Ovary (tissue), 9 donors: Measurements from ENCODE around the gene STXBP1. TPM values are rescaled to one million over a fixed set of nuclear protein-coding genes. Genes with fewer than 3 reads are reported as not detected.
A peak's percentile ranks its signal among the peaks of the same experiment; 100 is the strongest.

Experiments used
- DNase-seq, 5 donors: peaks; one replicate each; pipeline ENCODE4 v3.0.0-alpha.2; 2019 to 2020
- H3K27ac ChIP-seq, 2 donors: fragments of 200-600 bp; one replicate each; pipeline versions ENCODE4 v1.5.1 to v1.8.0; 2019 to 2022
- H3K27me3 ChIP-seq: fragments of 200-600 bp; one replicate; pipeline ENCODE4 v1.8.0; 2022
- H3K36me3 ChIP-seq: fragments of 200-600 bp; sonication (generic); one replicate; pipeline ENCODE4 v1.5.1; 2019
- H3K4me1 ChIP-seq: one replicate; pipeline ENCODE4 v1.8.1; 2013; ENCODE audit warnings: mild to moderate bottlenecking, moderate library complexity; ENCODE audit not compliant: insufficient read depth
- H3K4me3 ChIP-seq: fragments of 200-600 bp; sonication (generic); one replicate; pipeline ENCODE4 v1.5.1; 2017
- H3K9me3 ChIP-seq, 2 donors: fragments of 200-600 bp in 1 of 2; sonication (generic) in 1 of 2; one replicate each; pipeline versions ENCODE4 v1.5.1 to v1.8.1; 2013 to 2019; ENCODE audit warnings: mild to moderate bottlenecking in 1 of 2, moderate library complexity in 1 of 2
- CTCF ChIP-seq, 3 donors: fragments of 450-650 bp in 2 of 3; fragments of 200-600 bp in 1 of 3; IDR thresholded peaks; one replicate each; pipeline versions ENCODE4 v1.5.1 to v1.8.0; 2016 to 2022; ENCODE audit warnings: antibody characterized with exemption in 3 of 3, mild to moderate bottlenecking in 1 of 3
- EP300 ChIP-seq: sonication (generic); formaldehyde crosslinking; IDR thresholded peaks from one replicate; pipeline ENCODE4 v1.6.1; 2017; ENCODE audit warnings: antibody characterized with exemption
- POLR2A ChIP-seq: fragments of 450-650 bp; IDR thresholded peaks from one replicate; pipeline ENCODE4 v1.6.1; 2017; ENCODE audit warnings: antibody characterized with exemption, mild to moderate bottlenecking, moderate library complexity
- WGBS, 3 donors: extraction: QIAGEN DNeasy Blood & Tissue Kit in 1 of 3; methylation state at CpG; one replicate each; pipeline versions ENCODE4 v1.1.5 to v1.1.7; 2013 to 2017; 5-methylcytosine and 5-hydroxymethylcytosine counted together
- intact Hi-C, 4 donors: fragments of 100-400 bp; cut with DNase I; formaldehyde crosslinking; loops; one replicate each; pipeline versions ENCODE4 v1.11.0 to v1.15.1; 2022 to 2023
- polyA plus RNA-seq, 2 donors: library from polyadenylated mRNA; stranded (reverse); fragments of 200-250 nt in 1 of 2; fragments of 350-450 nt in 1 of 2; fragmentation: Illumina TruSeq in 1 of 2; extraction: RNeasy Lipid Tissue Mini Kit (QIAGEN cat#74804) in 1 of 2; gene quantifications; one replicate each; pipeline ENCODE4 v1.2.3, GENCODE V29; 2013 to 2014
- total RNA-seq, 7 donors: library from RNA; depleted of rRNA in 2 of 7; stranded (reverse); fragments of >200 nt in 2 of 7; fragmentation: NEBNext Ultra II Directional in 3 of 7; extraction: Animal tissue kit (Norgen Biotek cat#: 25700) in 3 of 7; gene quantifications; one replicate each; pipeline versions ENCODE4 v1.1.0 to v1.2.4, GENCODE V29; 2016 to 2023
- donor health status: DM: no; HTN: no; CAD: no; lungs with moderate emphysema.
- donor health status: DM: no; HTN: no; CAD: no.
- donor health status: Bipolar disorder and iron deficiency.
- donor health status: DM: yes; HTN: yes; CAD: no.
- donor health status: DM: no; HTN: no; CAD: no.
- donor health status: DM: yes; HTN: yes; CAD: no.

The STXBP1 gene
- total and polyA plus RNA-seq, 9 donors: 18.8 to 102 (median 75.7) TPM

GRCh38 chr9:127698985-127699670 is 87.1 kb downstream of the STXBP1 start:
- Histone ChIP-seq H3K9me3 (no peaks in the 10 kb centered on the region), H3K36me3 (no peaks in the 10 kb centered on the region), H3K27me3 (no peaks in the 10 kb centered on the region), H3K4me3 (peak overlapping the region; percentile 32), H3K27ac (peak overlapping the region; percentile 26 to 67), H3K4me1 (peaks cover 4% of the 10 kb centered on the region)
- DNase-seq: peak; percentile 95 to 98 (median 97)
- TF ChIP-seq EP300: no peak
- peak; percentile 45 for TF ChIP-seq POLR2A
- peak in 2 of 3 donors; percentile 21 to 23 for TF ChIP-seq CTCF (IDR thresholded peaks at IDR 0.05)
- WGBS, 3 donors: 10 to 14% (median 13%) methylated on average over 41 of the region's 41 CpGs
- intact Hi-C loops: no loop called here

- H3K27me3 ChIP-seq: no peaks in the 10 kb centered on the region
- intact Hi-C loops: no loop called here
- H3K4me3 ChIP-seq: no peak overlapping the region
- WGBS, 3 donors: 79 to 82% (median 82%) methylated on average over 2 of the region's 2 CpGs
- H3K9me3 ChIP-seq: no peaks in the 10 kb centered on the region
- DNase-seq: no peak
- no peaks in the 10 kb centered on the region for H3K36me3 ChIP-seq
- TF ChIP-seq EP300 (no peak), CTCF (IDR thresholded peaks at IDR 0.05) (no peak), POLR2A (no peak)
- no peak overlapping the region for H3K27ac ChIP-seq
- H3K4me1 ChIP-seq: peaks cover 4% of the 10 kb centered on the region
These were observed 88.1 kb downstream of the STXBP1 start for GRCh38 chr9:127700140-127700539.

- Histone ChIP-seq H3K4me1 (peaks cover 3% of the 10 kb centered on the region), H3K27me3 (no peaks in the 10 kb centered on the region), H3K4me3 (no peak overlapping the region), H3K27ac (no peak overlapping the region), H3K36me3 (no peaks in the 10 kb centered on the region), H3K9me3 (no peaks in the 10 kb centered on the region)
- 73 to 78% (median 76%) methylated on average over 5 of the region's 5 CpGs for WGBS, 3 donors
- DNase-seq: no peak
- TF ChIP-seq EP300: no peak
- intact Hi-C loops: no loop called here
These were observed 88.6 kb downstream of the STXBP1 start for GRCh38 chr9:127700594-127701255.

GRCh38 chr9:127703289-127703946 is 91.3 kb downstream of the STXBP1 start:
- H3K27me3 ChIP-seq: no peaks in the 10 kb centered on the region
- TF ChIP-seq POLR2A (no peak), EP300 (no peak), CTCF (IDR thresholded peaks at IDR 0.05) (no peak)
- H3K4me3 ChIP-seq: no peak overlapping the region
- no peak for DNase-seq
- intact Hi-C loops: no loop called here
- H3K27ac ChIP-seq: no peak overlapping the region
- no peaks in the 10 kb centered on the region for H3K36me3 ChIP-seq
- peaks cover under 1% of the 10 kb centered on the region for H3K4me1 ChIP-seq
- 80 to 82% (median 81%) methylated on average over 9 of the region's 9 CpGs for WGBS, 3 donors
- H3K9me3 ChIP-seq: no peaks in the 10 kb centered on the region
